ENCODE results near the gene RTCB.

RTCB gene

DNA sequence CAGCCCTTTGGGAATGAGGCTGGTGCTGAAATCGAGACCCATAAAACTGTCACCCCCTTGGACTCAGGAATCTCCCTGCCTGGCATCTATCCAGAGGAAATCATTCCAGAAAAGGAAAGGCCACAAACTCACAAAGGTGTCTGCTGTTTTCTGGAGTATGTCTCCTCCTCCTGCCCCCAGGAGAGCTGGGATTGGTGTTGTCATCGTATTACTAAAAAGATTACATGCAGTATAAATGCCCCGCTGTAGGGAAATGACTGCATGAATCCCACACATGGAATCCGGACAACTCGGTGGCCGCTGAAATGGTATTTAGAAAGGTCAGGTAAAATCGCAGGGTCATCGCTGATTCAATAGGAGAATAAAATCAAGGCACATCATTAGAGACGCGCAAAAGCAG is 73.3 kb downstream of the RTCB start:
- no peak for DNase-seq
